LNCAP (cell line): Measurements from ENCODE around the gene FPR2.

ENCODE experiments used
- CTCF ChIP-seq: fragments of 450-650 bp; IDR thresholded peaks from 2 replicates; pipeline ENCODE4 v1.5.1; 2017; ENCODE audit warnings: mild to moderate bottlenecking

The FPR2 gene

DNA sequence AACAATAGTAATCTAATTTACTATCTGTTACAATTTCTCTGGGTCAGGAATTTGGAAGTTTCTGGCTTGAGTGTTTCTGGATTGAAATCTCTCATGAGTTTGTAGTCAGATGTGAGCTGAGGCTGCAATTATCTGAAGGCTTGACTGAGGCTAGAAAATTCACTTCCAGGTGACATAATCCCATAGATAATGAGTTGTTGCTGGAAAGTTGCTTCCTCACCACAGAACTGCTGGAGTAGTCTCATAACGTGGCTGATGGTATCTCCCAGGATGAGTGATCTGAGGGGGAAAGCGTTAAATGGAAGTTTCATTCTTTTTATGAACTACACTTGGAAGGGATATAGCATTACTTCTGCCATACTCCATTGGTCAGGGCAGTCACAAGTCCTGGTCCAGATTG is 18.7 kb downstream of the FPR2 start:
- no peak for TF ChIP-seq CTCF

DNA sequence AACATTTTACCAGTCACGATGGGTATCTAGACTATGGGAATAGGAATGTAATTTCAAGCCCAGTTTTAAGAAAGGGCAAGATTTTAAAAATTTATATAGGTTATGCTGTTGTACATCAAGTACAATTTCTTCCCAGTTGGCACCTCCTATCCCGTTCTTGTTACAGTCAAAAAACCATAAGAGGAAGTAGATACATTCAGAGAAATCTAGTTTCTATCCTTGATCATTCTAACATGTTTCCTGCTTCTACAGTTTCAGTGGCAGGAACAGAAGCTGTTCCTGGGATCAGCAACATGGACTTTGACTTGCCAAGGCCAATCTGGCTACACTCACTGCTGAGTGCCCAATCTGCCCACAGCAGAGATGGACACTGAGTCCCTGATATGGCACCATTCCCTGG is 19.3 kb downstream of the FPR2 start:
- no peak for TF ChIP-seq CTCF

DNA sequence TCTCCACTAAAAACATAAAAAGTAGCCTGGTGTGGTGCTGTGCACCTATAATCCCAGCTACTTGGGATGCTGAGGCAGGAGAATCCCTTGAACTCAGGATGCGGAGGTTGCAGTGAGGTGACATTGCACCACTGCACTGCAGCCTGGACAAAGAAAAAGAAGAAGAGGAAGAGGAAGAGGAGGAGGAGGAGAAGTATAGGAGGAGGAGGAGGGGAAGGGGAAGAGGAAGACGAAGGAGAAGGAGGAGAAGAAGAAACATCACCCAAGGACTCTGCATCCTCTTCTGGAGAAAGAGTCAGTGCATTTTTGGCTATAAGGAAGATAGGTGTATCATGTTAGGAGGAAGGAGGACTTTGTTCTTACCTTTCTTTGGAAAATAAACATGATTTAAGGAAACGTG is 21.0 kb downstream of the FPR2 start:
- TF ChIP-seq CTCF = no peak

DNA sequence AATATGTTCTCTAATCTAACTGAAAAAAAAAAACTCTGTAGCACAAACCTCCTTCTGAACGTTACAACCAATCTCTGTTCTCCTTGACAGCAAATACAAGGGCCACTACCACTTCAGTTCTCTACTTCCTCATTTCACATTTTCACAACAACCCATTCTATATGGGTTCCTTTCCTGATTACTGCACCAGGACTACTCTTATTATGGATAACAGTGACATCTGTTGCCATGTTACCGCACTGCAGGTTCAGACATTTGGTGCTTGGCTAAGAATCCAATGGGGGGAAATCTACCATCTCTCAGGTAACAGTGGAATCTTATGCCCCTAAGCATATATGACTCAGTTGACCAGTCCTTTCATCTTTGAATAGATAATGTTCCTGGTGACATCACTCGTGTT is 22.4 kb downstream of the FPR2 start:
- TF ChIP-seq CTCF = peak; percentile 46

GRCh38 chr19:51784109-51784785 is 23.3 kb downstream of the FPR2 start:
- TF ChIP-seq CTCF = no peak

GRCh38 chr19:51784922-51785690 is 24.1 kb downstream of the FPR2 start:
- TF ChIP-seq CTCF = no peak

GRCh38 chr19:51786646-51787494 is 25.9 kb downstream of the FPR2 start:
- no peak for TF ChIP-seq CTCF
